Stomach (tissue), 9 donors: ENCODE results near the gene SNX17. TPM values are rescaled to one million over a fixed set of nuclear protein-coding genes. Genes with fewer than 3 reads are reported as not detected.

Experiments used
- DNase-seq, 2 donors: peaks; one replicate each; pipeline versions ENCODE4 v3.0.0 to v3.0.0-alpha.2; 2013 to 2019
- H3K27ac ChIP-seq, 5 donors: fragments of 200-600 bp in 4 of 5; sonication (generic) in 4 of 5; one replicate each; pipeline ENCODE4 v1.5.1; 2013 to 2019; ENCODE audit warnings: mild to moderate bottlenecking in 1 of 5, moderate library complexity in 1 of 5
- H3K27me3 ChIP-seq, 3 donors: fragments of 200-600 bp; sonication (generic); one replicate each; pipeline ENCODE4 v1.5.1; 2017 to 2019; ENCODE audit warnings: mixed run types in 1 of 3
- H3K36me3 ChIP-seq, 4 donors: fragments of 200-600 bp; sonication (generic); 1 replicate in 3 of 4; 2 replicates in 1 of 4; pipeline ENCODE4 v1.5.1; 2016 to 2019
- H3K4me1 ChIP-seq, 4 donors: fragments of 200-600 bp; sonication (generic); one replicate each; pipeline ENCODE4 v1.5.1; 2016 to 2019
- H3K4me3 ChIP-seq, 4 donors: fragments of 200-600 bp; sonication (generic) in 3 of 4; one replicate each; pipeline ENCODE4 v1.5.1; 2016 to 2019; ENCODE audit warnings: mild to moderate bottlenecking in 1 of 4
- H3K9me3 ChIP-seq, 4 donors: fragments of 200-600 bp; sonication (generic); one replicate each; pipeline ENCODE4 v1.5.1; 2016 to 2019
- EP300 ChIP-seq: sonication (generic); formaldehyde crosslinking; IDR thresholded peaks from one replicate; pipeline ENCODE4 v1.6.1; 2017; ENCODE audit warnings: antibody characterized with exemption
- POLR2A ChIP-seq, 4 donors: fragments of 450-650 bp; IDR thresholded peaks; one replicate each; pipeline ENCODE4 v1.6.1; 2016; ENCODE audit warnings: antibody characterized with exemption in 4 of 4, control low read depth in 2 of 4, mild to moderate bottlenecking in 1 of 4, moderate library complexity in 1 of 4
- POLR2AphosphoS5 ChIP-seq, 3 donors: sonication (generic); formaldehyde crosslinking; IDR thresholded peaks; one replicate each; pipeline ENCODE4 v1.6.1; 2016; ENCODE audit warnings: antibody characterized with exemption in 3 of 3
- WGBS, 5 donors: extraction: QIAGEN DNeasy Blood & Tissue Kit in 3 of 5; methylation state at CpG; one replicate each; pipeline versions ENCODE4 v1.1.5 to v1.1.7; 2013 to 2018; 5-methylcytosine and 5-hydroxymethylcytosine counted together
- intact Hi-C: fragments of 100-400 bp; cut with DNase I; formaldehyde crosslinking; loops from one replicate; pipeline ENCODE4 v1.15.1; 2023; ENCODE audit warnings: low total_unique reads
- polyA plus RNA-seq, 3 donors: library from polyadenylated mRNA; stranded (reverse); fragments of 200-250 nt; gene quantifications; one replicate each; pipeline ENCODE4 v1.2.3, GENCODE V29; 2013
- total RNA-seq, 5 donors: library from RNA; depleted of rRNA; stranded (reverse); fragments of >200 nt; gene quantifications; one replicate each; pipeline versions ENCODE4 v1.1.0 to v1.2.3, GENCODE V29; 2014 to 2016
- TF ChIP-seq, protein P1 (sequence below), 7 experiments: fragments of 450-650 bp in 4 of 7; fragments of 200-600 bp in 3 of 7; sonication (generic) in 3 of 7; IDR thresholded peaks; one replicate each; pipeline ENCODE4 v1.5.1; 2016 to 2019; ENCODE audit warnings: antibody characterized with exemption in 7 of 7, control low read depth in 2 of 7, mild to moderate bottlenecking in 1 of 7
- donor health status: healthy with polysubstance abuse.
- donor health status: Bipolar disorder and iron deficiency.
- donor health status: healthy.

SNX17 gene
- total and polyA plus RNA-seq, 8 donors = 28.6 to 70.4 (median 68.0) TPM

DNA sequence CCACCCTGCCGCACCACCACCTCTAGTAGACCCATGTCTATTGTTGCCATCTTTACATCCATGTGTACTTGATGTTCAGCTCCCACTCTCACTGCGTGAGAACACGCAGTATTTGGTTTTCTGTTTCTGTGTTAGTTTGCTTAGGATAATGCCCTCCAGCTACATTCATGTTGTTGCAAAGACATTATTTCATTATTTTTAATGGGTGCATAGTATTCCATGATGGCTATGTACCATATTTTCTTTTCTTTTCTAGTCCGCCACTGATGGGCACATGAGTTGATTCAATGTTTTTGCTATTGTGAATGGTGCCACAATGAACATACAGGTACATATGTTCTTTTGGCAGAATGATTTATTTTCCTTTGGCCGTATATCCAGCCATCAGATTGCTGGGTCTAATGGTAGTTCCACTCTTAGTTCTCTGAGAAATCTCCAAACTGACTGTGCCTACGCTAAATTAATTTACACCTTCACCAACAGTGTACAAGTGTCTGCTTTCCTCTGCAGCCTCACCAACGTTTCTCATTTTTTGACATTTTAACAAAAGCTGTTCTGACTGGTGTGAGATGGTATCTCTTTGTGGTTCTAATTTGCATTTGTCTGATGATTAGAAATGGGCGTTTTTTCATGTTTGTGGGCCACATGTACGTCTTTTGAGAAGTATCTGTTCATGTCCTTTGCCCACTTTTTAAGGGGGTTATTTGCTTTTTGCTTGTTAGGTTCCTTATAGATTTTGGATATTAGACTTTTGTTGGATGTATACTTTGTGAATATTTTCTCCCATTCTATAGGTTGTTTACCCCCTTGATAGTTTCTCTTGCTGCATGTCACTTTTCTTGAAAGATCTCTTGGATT lies 20.6 kb downstream of the SNX17 start:
- 89 to 95% (median 93%) methylated on average over 9 of the region's 9 CpGs for WGBS, 5 donors
- DNase-seq = no peak
- Histone ChIP-seq H3K4me1 (no peaks in the 10 kb centered on the region), H3K27ac (no peak overlapping the region), H3K36me3 (peaks cover 7 to 26% (median 20%) of the 10 kb centered on the region in 4 donors), H3K27me3 (no peaks in the 10 kb centered on the region), H3K9me3 (no peaks in the 10 kb centered on the region), H3K4me3 (no peak overlapping the region)
- no peak for TF ChIP-seq POLR2AphosphoS5 (IDR thresholded peaks at IDR 0.05)
- TF ChIP-seq, protein P1, sequence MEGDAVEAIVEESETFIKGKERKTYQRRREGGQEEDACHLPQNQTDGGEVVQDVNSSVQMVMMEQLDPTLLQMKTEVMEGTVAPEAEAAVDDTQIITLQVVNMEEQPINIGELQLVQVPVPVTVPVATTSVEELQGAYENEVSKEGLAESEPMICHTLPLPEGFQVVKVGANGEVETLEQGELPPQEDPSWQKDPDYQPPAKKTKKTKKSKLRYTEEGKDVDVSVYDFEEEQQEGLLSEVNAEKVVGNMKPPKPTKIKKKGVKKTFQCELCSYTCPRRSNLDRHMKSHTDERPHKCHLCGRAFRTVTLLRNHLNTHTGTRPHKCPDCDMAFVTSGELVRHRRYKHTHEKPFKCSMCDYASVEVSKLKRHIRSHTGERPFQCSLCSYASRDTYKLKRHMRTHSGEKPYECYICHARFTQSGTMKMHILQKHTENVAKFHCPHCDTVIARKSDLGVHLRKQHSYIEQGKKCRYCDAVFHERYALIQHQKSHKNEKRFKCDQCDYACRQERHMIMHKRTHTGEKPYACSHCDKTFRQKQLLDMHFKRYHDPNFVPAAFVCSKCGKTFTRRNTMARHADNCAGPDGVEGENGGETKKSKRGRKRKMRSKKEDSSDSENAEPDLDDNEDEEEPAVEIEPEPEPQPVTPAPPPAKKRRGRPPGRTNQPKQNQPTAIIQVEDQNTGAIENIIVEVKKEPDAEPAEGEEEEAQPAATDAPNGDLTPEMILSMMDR (IDR thresholded peaks at IDR 0.05) = no peak
- intact Hi-C loops = no loop called here

DNA sequence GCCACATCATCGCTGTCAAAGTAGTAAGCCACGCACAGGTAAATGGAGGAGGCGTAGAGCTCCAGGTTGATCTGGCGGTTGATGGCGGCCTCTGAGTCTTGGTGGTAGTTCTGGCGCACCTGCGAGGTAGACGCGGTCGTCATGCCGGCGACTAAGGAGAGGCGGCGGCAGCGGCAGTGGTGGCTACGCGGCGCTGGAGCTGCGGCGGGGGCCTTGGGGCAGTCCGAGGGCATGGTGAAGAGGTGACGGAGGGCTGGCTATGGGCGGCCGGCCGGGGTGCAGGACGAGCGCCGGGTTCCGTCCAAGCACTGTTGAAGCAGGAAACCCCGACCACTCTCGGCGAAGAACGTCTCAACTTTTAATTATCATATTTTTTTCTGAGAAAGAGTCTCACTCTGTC lies 22.8 kb downstream of the SNX17 start:
- intact Hi-C loops = no loop called here
- Histone ChIP-seq H3K27me3 (no peaks in the 10 kb centered on the region), H3K36me3 (peaks cover 3 to 14% (median 11%) of the 10 kb centered on the region in 4 donors), H3K9me3 (no peaks in the 10 kb centered on the region), H3K4me3 (no peak overlapping the region), H3K4me1 (peaks cover 0 to 5% (median 0%) of the 10 kb centered on the region in 4 donors), H3K27ac (no peak overlapping the region)
- no peak for TF ChIP-seq POLR2A (IDR thresholded peaks at IDR 0.05)
- no peak for TF ChIP-seq EP300
- no peak for TF ChIP-seq POLR2AphosphoS5 (IDR thresholded peaks at IDR 0.05)
- TF ChIP-seq, protein P1 (IDR thresholded peaks at IDR 0.05) = no peak
- WGBS, 5 donors = 93 to 99% (median 98%) methylated on average over 28 to 33 of the region's 33 CpGs
- no peak for DNase-seq

DNA sequence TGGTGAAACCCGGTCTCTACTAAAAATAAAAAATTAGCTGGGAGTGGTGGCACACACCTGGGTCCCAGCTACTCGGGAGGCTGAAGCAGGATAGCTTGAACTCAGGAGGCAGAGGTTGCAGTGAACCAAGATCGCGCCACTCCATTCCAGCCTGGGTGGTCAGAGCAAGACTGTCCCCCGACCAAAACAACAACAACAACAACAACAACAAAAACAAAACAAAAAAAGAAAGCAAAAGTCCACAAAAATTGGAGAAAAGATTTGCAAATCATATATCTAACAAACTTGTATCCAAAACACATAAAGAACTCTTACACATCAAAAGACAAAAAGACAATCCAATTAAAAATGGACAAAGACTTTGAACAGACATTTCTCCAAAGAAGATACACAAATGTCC lies 28.5 kb downstream of the SNX17 start:
- Histone ChIP-seq H3K9me3 (no peaks in the 10 kb centered on the region), H3K27ac (no peak overlapping the region), H3K4me1 (peaks cover 0 to 11% (median 0%) of the 10 kb centered on the region in 4 donors), H3K36me3 (peaks cover 0 to 5% (median 2%) of the 10 kb centered on the region in 4 donors), H3K4me3 (no peak overlapping the region), H3K27me3 (no peaks in the 10 kb centered on the region)
- no peak for DNase-seq
- WGBS, 5 donors = 91 to 96% (median 92%) methylated on average over 5 of the region's 5 CpGs
- TF ChIP-seq POLR2A (IDR thresholded peaks at IDR 0.05) (no peak), EP300 (no peak), POLR2AphosphoS5 (IDR thresholded peaks at IDR 0.05) (no peak)
- TF ChIP-seq, protein P1 (IDR thresholded peaks at IDR 0.05) = no peak
- intact Hi-C loops = no loop called here

DNA sequence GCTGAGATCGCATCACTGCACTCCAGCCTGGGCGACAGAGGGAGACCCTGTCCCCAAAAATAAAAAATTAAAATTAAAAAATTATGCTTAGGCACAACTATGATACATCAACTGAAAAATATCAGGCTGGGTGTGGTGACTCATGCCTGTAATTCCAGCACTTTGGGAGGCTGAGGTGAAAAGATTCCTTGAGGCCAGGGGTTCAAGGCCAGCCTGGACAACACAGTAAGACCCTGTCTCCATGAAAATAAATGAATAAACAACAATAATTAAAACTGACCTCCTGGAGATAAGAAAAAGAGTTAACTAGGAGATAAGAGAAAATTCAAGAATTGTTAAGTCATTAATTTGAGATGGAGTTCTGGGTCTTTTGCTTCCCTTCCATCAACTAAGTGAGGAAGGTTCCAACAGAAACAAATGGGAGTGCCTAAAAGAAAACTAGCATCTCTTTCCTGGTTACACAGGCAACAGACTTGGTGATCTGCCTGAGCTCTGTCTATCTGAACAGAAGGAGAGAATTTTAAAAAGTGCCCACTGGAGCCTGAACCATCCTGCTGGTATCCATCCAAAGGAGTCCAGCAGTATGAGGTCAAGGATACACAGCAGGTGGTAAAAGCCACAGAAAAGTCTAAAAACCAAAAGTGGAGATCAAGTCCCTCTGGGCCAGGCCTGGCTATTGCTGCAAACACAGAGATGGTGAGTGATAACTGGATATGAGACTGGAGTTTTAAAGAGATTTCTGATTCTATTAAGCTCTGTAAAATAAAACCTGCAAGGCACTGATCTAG lies 30.1 kb downstream of the SNX17 start:
- TF ChIP-seq, protein P1 (IDR thresholded peaks at IDR 0.05) = no peak
- no peak for TF ChIP-seq EP300
- TF ChIP-seq POLR2A (IDR thresholded peaks at IDR 0.05) = no peak
- no peak for TF ChIP-seq POLR2AphosphoS5 (IDR thresholded peaks at IDR 0.05)
- Histone ChIP-seq H3K9me3 (no peaks in the 10 kb centered on the region), H3K4me3 (no peak overlapping the region), H3K27ac (no peak overlapping the region), H3K36me3 (peaks cover 5 to 17% (median 12%) of the 10 kb centered on the region in 4 donors), H3K4me1 (peaks cover 0 to 13% (median 2%) of the 10 kb centered on the region in 4 donors), H3K27me3 (no peaks in the 10 kb centered on the region)
- no peak for DNase-seq
- intact Hi-C loops = no loop called here
- 98 to 100% (median 100%) methylated on average over 2 of the region's 2 CpGs for WGBS, 5 donors
